Colonic mucosa (tissue), 4 donors: ENCODE results near the gene GPR35. TPM values are rescaled to one million over a fixed set of nuclear protein-coding genes. Genes with fewer than 3 reads are reported as not detected.

ENCODE experiments used
- DNase-seq: peaks from one replicate; pipeline ENCODE4 v3.0.0-alpha.2; 2020
- H3K27ac ChIP-seq: fragments of 200-600 bp; one replicate; pipeline ENCODE4 v1.8.0; 2021
- H3K27me3 ChIP-seq: fragments of 200-600 bp; one replicate; pipeline ENCODE4 v1.8.0; 2021
- H3K36me3 ChIP-seq: fragments of 200-600 bp; one replicate; pipeline ENCODE4 v1.8.0; 2021
- H3K4me1 ChIP-seq: fragments of 200-600 bp; one replicate; pipeline ENCODE4 v1.8.0; 2021; ENCODE audit warnings: mild to moderate bottlenecking
- H3K4me3 ChIP-seq: fragments of 200-600 bp; one replicate; pipeline ENCODE4 v1.8.0; 2021
- H3K9ac ChIP-seq, 2 donors: one replicate each; pipeline ENCODE4 v1.7.0; 2013; ENCODE audit warnings: control low read depth in 2 of 2, low read depth in 2 of 2, low read length in 2 of 2
- H3K9me3 ChIP-seq: fragments of 200-600 bp; one replicate; pipeline ENCODE4 v1.8.0; 2021
- CTCF ChIP-seq: fragments of 200-600 bp; IDR thresholded peaks from one replicate; pipeline ENCODE4 v1.8.0; 2022; ENCODE audit warnings: antibody characterized with exemption, mild to moderate bottlenecking
- intact Hi-C: fragments of 100-400 bp; cut with DNase I; formaldehyde crosslinking; loops from one replicate; pipeline ENCODE4 v1.14.1; 2022
- total RNA-seq, 2 donors: library from RNA; stranded (reverse); fragmentation: NEBNext Ultra II Directional in 1 of 2; extraction: Animal tissue kit (Norgen Biotek cat#: 25700) in 1 of 2; gene quantifications; one replicate each; pipeline ENCODE4 v1.2.1, GENCODE V29; 2021
- donor health status: healthy.
- donor health status: DM: no; HTN: no; CAD: no.
- donor health status: DM: no; HTN: no; CAD: no.

Gene GPR35
- total RNA-seq, 2 donors from 2014 or later, result 64.4 to 92.2 TPM

- no peaks in the 10 kb centered on the region for H3K4me1 ChIP-seq
- H3K4me3 ChIP-seq, result no peak overlapping the region
- TF ChIP-seq CTCF, result no peak
- intact Hi-C loops, result no loop called here
- no peak overlapping the region for H3K27ac ChIP-seq
- no peak for DNase-seq
- H3K9me3 ChIP-seq, result no peaks in the 10 kb centered on the region
- H3K9ac ChIP-seq, result no peak overlapping the region
- no peaks in the 10 kb centered on the region for H3K36me3 ChIP-seq
- H3K27me3 ChIP-seq, result no peaks in the 10 kb centered on the region
These were observed 5.0 kb upstream of the GPR35 start for GRCh38 chr2:240620149-240620731.

- Histone ChIP-seq H3K9me3 (no peaks in the 10 kb centered on the region), H3K4me1 (no peaks in the 10 kb centered on the region), H3K36me3 (no peaks in the 10 kb centered on the region), H3K9ac (no peak overlapping the region), H3K4me3 (no peak overlapping the region), H3K27me3 (no peaks in the 10 kb centered on the region), H3K27ac (no peak overlapping the region)
- intact Hi-C loops, result no loop called here
- TF ChIP-seq CTCF, result no peak
- no peak for DNase-seq
These were observed 4.4 kb upstream of the GPR35 start for GRCh38 chr2:240620859-240621258.

- H3K27me3 ChIP-seq, result no peaks in the 10 kb centered on the region
- H3K4me1 ChIP-seq, result no peaks in the 10 kb centered on the region
- no peak for DNase-seq
- TF ChIP-seq CTCF, result no peak
- H3K36me3 ChIP-seq, result no peaks in the 10 kb centered on the region
- no peak overlapping the region for H3K27ac ChIP-seq
- no peak overlapping the region for H3K9ac ChIP-seq
- H3K4me3 ChIP-seq, result no peak overlapping the region
- H3K9me3 ChIP-seq, result no peaks in the 10 kb centered on the region
- intact Hi-C loops, result no loop called here
These were observed 3.2 kb upstream of the GPR35 start for GRCh38 chr2:240622060-240622411.

GRCh38 chr2:240622531-240623235 is 2.6 kb upstream of the GPR35 start:
- no peak for TF ChIP-seq CTCF
- no peak overlapping the region for H3K4me3 ChIP-seq
- intact Hi-C loops, result no loop called here
- no peak overlapping the region for H3K27ac ChIP-seq
- no peaks in the 10 kb centered on the region for H3K27me3 ChIP-seq
- H3K9ac ChIP-seq, result no peak overlapping the region
- no peaks in the 10 kb centered on the region for H3K9me3 ChIP-seq
- H3K36me3 ChIP-seq, result no peaks in the 10 kb centered on the region
- DNase-seq, result no peak
- no peaks in the 10 kb centered on the region for H3K4me1 ChIP-seq

GRCh38 chr2:240623531-240624010 is 1.7 kb upstream of the GPR35 start:
- no peaks in the 10 kb centered on the region for H3K36me3 ChIP-seq
- no peak for DNase-seq
- H3K27me3 ChIP-seq, result no peaks in the 10 kb centered on the region
- no peaks in the 10 kb centered on the region for H3K9me3 ChIP-seq
- H3K9ac ChIP-seq, result no peak overlapping the region
- no peak overlapping the region for H3K27ac ChIP-seq
- no peaks in the 10 kb centered on the region for H3K4me1 ChIP-seq
- H3K4me3 ChIP-seq, result no peak overlapping the region
- intact Hi-C loops, result no loop called here
- TF ChIP-seq CTCF, result no peak
